H9 (cell line): Measurements from ENCODE around the gene ZRANB3. TPM values are rescaled to one million over a fixed set of nuclear protein-coding genes. Genes with fewer than 3 reads are reported as not detected.

ENCODE experiments used
- DNase-seq: peaks from one replicate; pipeline ENCODE4 v3.0.0-alpha.2; 2017
- H2AFZ ChIP-seq: one replicate; pipeline ENCODE4 v1.6.1; 2013; ENCODE audit warnings: mild to moderate bottlenecking, low read length, control low read depth, moderate library complexity
- H2AK5ac ChIP-seq: 2 replicates; pipeline ENCODE4 v1.6.1; 2013; ENCODE audit warnings: low read length, control low read depth, mixed read lengths; ENCODE audit not compliant: insufficient read length
- H2BK120ac ChIP-seq: one replicate; pipeline ENCODE4 v1.6.1; 2013; ENCODE audit warnings: low read depth, mild to moderate bottlenecking, low read length, control low read depth, inconsistent platforms; ENCODE audit not compliant: poor library complexity, severe bottlenecking
- H2BK12ac ChIP-seq: 2 replicates; pipeline ENCODE4 v1.6.1; 2013; ENCODE audit warnings: low read length, control low read depth, mixed read lengths, low read depth; ENCODE audit not compliant: insufficient read length
- H2BK15ac ChIP-seq: 2 replicates; pipeline ENCODE4 v1.6.1; 2013; ENCODE audit warnings: low read depth, low read length, control low read depth
- H2BK20ac ChIP-seq: one replicate; pipeline ENCODE4 v1.6.1; 2013; ENCODE audit warnings: low read depth, mild to moderate bottlenecking, low read length, control low read depth, inconsistent platforms; ENCODE audit not compliant: poor library complexity, severe bottlenecking
- H2BK5ac ChIP-seq: 2 replicates; pipeline ENCODE4 v1.6.1; 2013; ENCODE audit warnings: low read length, control low read depth, mixed read lengths; ENCODE audit not compliant: insufficient read length
- H3K14ac ChIP-seq: 2 replicates; pipeline ENCODE4 v1.6.1; 2013; ENCODE audit warnings: low read length, control low read depth; ENCODE audit not compliant: insufficient read depth
- H3K18ac ChIP-seq: 2 replicates; pipeline ENCODE4 v1.6.1; 2013; ENCODE audit warnings: low read depth, mild to moderate bottlenecking, mixed read lengths, low read length, control low read depth; ENCODE audit not compliant: insufficient read length
- H3K23ac ChIP-seq: 2 replicates; pipeline ENCODE4 v1.6.1; 2013; ENCODE audit warnings: low read length, control low read depth, mixed read lengths, low read depth; ENCODE audit not compliant: insufficient read length
- H3K23me2 ChIP-seq: 2 replicates; pipeline ENCODE4 v1.6.1; 2013; ENCODE audit warnings: low read depth, mild to moderate bottlenecking, mixed read lengths, low read length, control low read depth; ENCODE audit not compliant: insufficient read length, poor library complexity, severe bottlenecking
- H3K27ac ChIP-seq: 2 replicates; pipeline ENCODE4 v1.5.1; 2013; ENCODE audit warnings: low read length, control low read depth, mixed read lengths, low read depth; ENCODE audit not compliant: insufficient read length
- H3K27me3 ChIP-seq: 2 replicates; pipeline ENCODE4 v1.6.1; 2013; ENCODE audit warnings: low read length, control low read depth, inconsistent platforms; ENCODE audit not compliant: insufficient read depth
- H3K4ac ChIP-seq: 2 replicates; pipeline ENCODE4 v1.6.1; 2013; ENCODE audit warnings: low read depth, mild to moderate bottlenecking, control low read depth, inconsistent platforms, low read length, moderate library complexity
- H3K4me1 ChIP-seq: 2 replicates; pipeline ENCODE4 v1.6.1; 2013; ENCODE audit warnings: low read length, control low read depth, inconsistent platforms; ENCODE audit not compliant: insufficient read depth
- H3K4me2 ChIP-seq: 2 replicates; pipeline ENCODE4 v1.6.1; 2013; ENCODE audit warnings: low read length, control low read depth, mixed read lengths; ENCODE audit not compliant: insufficient read length, insufficient read depth
- H3K56ac ChIP-seq: 2 replicates; pipeline ENCODE4 v1.6.1; 2013; ENCODE audit warnings: low read depth, mild to moderate bottlenecking, mixed read lengths, low read length, control low read depth; ENCODE audit not compliant: insufficient read length
- H3K79me1 ChIP-seq: 2 replicates; pipeline ENCODE4 v1.6.1; 2013; ENCODE audit warnings: low read depth, mild to moderate bottlenecking, moderate library complexity, low read length, control low read depth, inconsistent platforms; ENCODE audit not compliant: insufficient read depth, poor library complexity, severe bottlenecking
- H3K79me2 ChIP-seq: 2 replicates; pipeline ENCODE4 v1.6.1; 2013; ENCODE audit warnings: low read length, control low read depth, inconsistent platforms; ENCODE audit not compliant: insufficient read depth
- H3K9ac ChIP-seq: 2 replicates; pipeline ENCODE4 v1.6.1; 2013; ENCODE audit warnings: low read length, control low read depth, mixed read lengths; ENCODE audit not compliant: insufficient read length; ENCODE audit errors: extremely low read depth
- H3K9me3 ChIP-seq: one replicate; pipeline ENCODE4 v1.6.1; 2013; ENCODE audit warnings: low read depth, low read length, inconsistent platforms; ENCODE audit not compliant: control insufficient read depth
- H3T11ph ChIP-seq: one replicate; pipeline ENCODE4 v1.6.1; 2013; ENCODE audit warnings: mild to moderate bottlenecking, low read length, control low read depth, inconsistent platforms
- H4K20me1 ChIP-seq: one replicate; pipeline ENCODE4 v1.6.1; 2013; ENCODE audit not compliant: control insufficient read depth, insufficient read length, insufficient read depth
- H4K5ac ChIP-seq: 2 replicates; pipeline ENCODE4 v1.6.1; 2013; ENCODE audit warnings: low read depth, mild to moderate bottlenecking, mixed read lengths, low read length, control low read depth; ENCODE audit not compliant: insufficient read length
- H4K8ac ChIP-seq: replicated peaks from 2 replicates; pipeline ENCODE4 v1.6.1; 2013; ENCODE audit warnings: low read length, control low read depth, mixed read lengths, low read depth; ENCODE audit not compliant: insufficient read length
- H4K91ac ChIP-seq: 2 replicates; pipeline ENCODE4 v1.6.1; 2013; ENCODE audit warnings: low read depth, mild to moderate bottlenecking, moderate library complexity, mixed read lengths, low read length, control low read depth; ENCODE audit not compliant: insufficient read length
- H3K27ac Mint-ChIP-seq, 3 experiments: 2 replicates in 2 of 3; 3 replicates in 1 of 3; pipeline ENCODE4 v1.8.0; 2020 to 2021; ENCODE audit warnings: mixed read lengths in 3 of 3, mild to moderate bottlenecking in 1 of 3, moderate library complexity in 1 of 3
- H3K27me3 Mint-ChIP-seq: 2 replicates; pipeline ENCODE4 v1.8.0; 2021; ENCODE audit warnings: low read depth, mild to moderate bottlenecking, moderate library complexity, mixed read lengths
- H3K36me3 Mint-ChIP-seq, 3 experiments: 2 replicates in 2 of 3; 3 replicates in 1 of 3; pipeline ENCODE4 v1.8.0; 2020 to 2021; ENCODE audit warnings: low read depth in 3 of 3, mixed read lengths in 3 of 3; ENCODE audit not compliant: insufficient read depth in 1 of 3
- H3K4me1 Mint-ChIP-seq, 2 experiments: 2 replicates each; pipeline ENCODE4 v1.8.0; 2020; ENCODE audit warnings: mixed read lengths in 2 of 2
- H3K4me3 Mint-ChIP-seq, 2 experiments: 2 replicates in 1 of 2; 3 replicates in 1 of 2; pipeline ENCODE4 v1.8.0; 2020 to 2021; ENCODE audit warnings: mild to moderate bottlenecking in 2 of 2, mixed read lengths in 2 of 2, moderate library complexity in 1 of 2
- H3K9me3 Mint-ChIP-seq, 2 experiments: 2 replicates in 1 of 2; 3 replicates in 1 of 2; pipeline ENCODE4 v1.8.0; 2020; ENCODE audit warnings: mild to moderate bottlenecking in 2 of 2, mixed read lengths in 2 of 2, moderate library complexity in 1 of 2
- WGBS: extraction: QIAGEN DNeasy Blood & Tissue Kit; methylation state at CpG from one replicate; pipeline ENCODE4 v1.1.7; 2013; ENCODE audit warnings: missing lambda C conversion rate, low lambda C conversion rate, mixed read lengths; ENCODE audit not compliant: insufficient read length; ENCODE audit errors: extremely low coverage; 5-methylcytosine and 5-hydroxymethylcytosine counted together
- total RNA-seq: library from RNA; stranded (reverse); gene quantifications from 2 replicates; pipeline ENCODE4 v1.2.1, GENCODE V29; 2021
- TF ChIP-seq, protein P1 (sequence below): fragments of 200-600 bp; sonication (generic); conservative IDR thresholded peaks from 3 replicates; pipeline ENCODE4 v1.8.0; 2021; ENCODE audit warnings: antibody characterized with exemption, mild to moderate bottlenecking

Gene ZRANB3
- total RNA-seq, 1 experiment from 2014 or later: 16.7 TPM

DNA sequence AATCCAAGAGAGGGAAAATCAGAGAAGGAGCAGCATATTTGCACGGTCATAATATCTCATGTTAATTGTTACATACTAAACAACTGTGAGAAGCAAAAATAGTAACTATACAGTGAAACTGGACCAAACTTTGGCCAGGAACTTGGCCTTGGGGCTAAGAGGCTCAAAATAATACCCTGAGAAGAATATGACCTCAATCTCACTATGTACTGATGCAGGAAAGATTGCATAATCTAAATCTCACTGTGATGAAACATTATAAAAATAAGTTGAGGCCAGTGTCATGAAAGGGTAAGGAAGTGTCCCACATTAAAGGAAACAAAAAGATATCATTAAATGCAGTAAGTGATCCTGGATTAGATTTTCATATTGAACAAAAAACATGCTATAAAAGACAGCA lies 36.5 kb downstream of the ZRANB3 start:
- Histone ChIP-seq H3K27me3 (no peaks in the 10 kb centered on the region), H3K4me1 (no peaks in the 10 kb centered on the region), H2BK120ac (no peak overlapping the region), H3T11ph (no peak overlapping the region), H2AK5ac (no peak overlapping the region), H3K79me1 (no peaks in the 10 kb centered on the region), H4K8ac (no peak overlapping the region), H3K4me2 (no peak overlapping the region), H4K20me1 (no peaks in the 10 kb centered on the region), H2BK15ac (no peak overlapping the region), H2AFZ (no peak overlapping the region), H3K23ac (no peak overlapping the region), H3K14ac (no peak overlapping the region), H3K79me2 (no peaks in the 10 kb centered on the region), H2BK5ac (no peak overlapping the region), H3K23me2 (no peaks in the 10 kb centered on the region), H2BK12ac (no peak overlapping the region), H4K5ac (no peak overlapping the region), H3K9ac (no peak overlapping the region), H3K9me3 (no peaks in the 10 kb centered on the region), H3K4ac (no peak overlapping the region), H3K56ac (no peak overlapping the region), H3K27ac (no peak overlapping the region), H4K91ac (no peak overlapping the region), H2BK20ac (no peak overlapping the region), H3K18ac (no peak overlapping the region)
- DNase-seq: no peak
- Mint-ChIP-seq H3K9me3 (peaks cover 20 to 21% of the 10 kb centered on the region in 2 experiments), H3K4me1 (no peaks in the 10 kb centered on the region; a peak in 1 of 4 replicates), H3K27me3 (no peaks in the 10 kb centered on the region; the same call in 1 of the 2 replicates), H3K27ac (no peak overlapping the region), H3K4me3 (no peak overlapping the region), H3K36me3 (peaks cover 33 to 35% (median 33%) of the 10 kb centered on the region in 3 experiments)
- TF ChIP-seq, protein P1, sequence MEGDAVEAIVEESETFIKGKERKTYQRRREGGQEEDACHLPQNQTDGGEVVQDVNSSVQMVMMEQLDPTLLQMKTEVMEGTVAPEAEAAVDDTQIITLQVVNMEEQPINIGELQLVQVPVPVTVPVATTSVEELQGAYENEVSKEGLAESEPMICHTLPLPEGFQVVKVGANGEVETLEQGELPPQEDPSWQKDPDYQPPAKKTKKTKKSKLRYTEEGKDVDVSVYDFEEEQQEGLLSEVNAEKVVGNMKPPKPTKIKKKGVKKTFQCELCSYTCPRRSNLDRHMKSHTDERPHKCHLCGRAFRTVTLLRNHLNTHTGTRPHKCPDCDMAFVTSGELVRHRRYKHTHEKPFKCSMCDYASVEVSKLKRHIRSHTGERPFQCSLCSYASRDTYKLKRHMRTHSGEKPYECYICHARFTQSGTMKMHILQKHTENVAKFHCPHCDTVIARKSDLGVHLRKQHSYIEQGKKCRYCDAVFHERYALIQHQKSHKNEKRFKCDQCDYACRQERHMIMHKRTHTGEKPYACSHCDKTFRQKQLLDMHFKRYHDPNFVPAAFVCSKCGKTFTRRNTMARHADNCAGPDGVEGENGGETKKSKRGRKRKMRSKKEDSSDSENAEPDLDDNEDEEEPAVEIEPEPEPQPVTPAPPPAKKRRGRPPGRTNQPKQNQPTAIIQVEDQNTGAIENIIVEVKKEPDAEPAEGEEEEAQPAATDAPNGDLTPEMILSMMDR: no peak
- no CpG with 5 or more reads among the region's 1 CpG for WGBS
